NB4 (cell line): ENCODE data around the gene TMC4.

Experiments
- MYC ChIP-seq: IDR thresholded peaks from 2 replicates; pipeline ENCODE4 v1.6.1; 2011; ENCODE audit warnings: low read depth, low read length
- POLR2A ChIP-seq: IDR thresholded peaks from 2 replicates; pipeline ENCODE4 v1.6.1; 2011; ENCODE audit warnings: mild to moderate bottlenecking; ENCODE audit not compliant: insufficient read length; ENCODE audit errors: extremely low read depth
- TF ChIP-seq, protein P1 (sequence below): IDR thresholded peaks from one replicate; pipeline ENCODE4 v1.5.1; 2012; ENCODE audit warnings: low read depth, low read length
- TF ChIP-seq, protein P2 (sequence below): IDR thresholded peaks from 2 replicates; pipeline ENCODE4 v1.6.1; 2011; ENCODE audit warnings: low read depth, low read length

DNA sequence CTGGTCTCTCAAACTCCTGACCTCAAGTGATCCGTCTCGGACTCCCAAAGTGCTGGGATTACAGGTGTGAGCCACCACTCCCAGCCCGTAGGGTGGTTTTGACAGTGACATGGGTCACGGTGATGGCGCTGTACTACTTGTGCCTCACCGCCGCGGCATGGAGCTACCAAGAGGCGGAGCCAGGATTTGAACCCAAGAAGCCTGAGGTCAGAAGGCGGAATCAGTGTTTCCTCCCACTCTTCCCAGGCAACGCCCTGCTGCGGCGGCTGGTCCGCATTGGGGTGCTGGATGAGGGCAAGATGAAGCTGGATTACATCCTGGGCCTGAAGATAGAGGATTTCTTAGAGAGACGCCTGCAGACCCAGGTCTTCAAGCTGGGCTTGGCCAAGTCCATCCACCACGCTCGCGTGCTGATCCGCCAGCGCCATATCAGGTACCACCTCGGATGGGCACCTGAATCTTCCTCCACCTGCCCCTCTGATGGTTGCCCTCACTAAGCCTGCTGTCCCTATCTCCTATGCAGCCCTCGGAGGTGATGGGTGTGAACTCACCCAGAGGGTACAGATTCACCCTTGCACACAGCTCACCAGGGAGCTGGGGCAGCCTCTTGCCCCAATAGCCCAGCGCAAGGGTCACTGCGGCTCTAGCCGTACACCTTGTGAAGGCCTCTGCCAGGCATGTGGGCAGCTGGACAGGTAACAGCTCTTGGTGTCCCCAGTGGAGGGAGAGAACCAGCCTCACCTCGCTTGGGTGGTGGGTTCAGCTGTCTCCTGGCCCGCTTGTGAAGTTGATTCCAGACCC, 33.3 kb upstream of the TMC4 start:
- TF ChIP-seq, protein P1, sequence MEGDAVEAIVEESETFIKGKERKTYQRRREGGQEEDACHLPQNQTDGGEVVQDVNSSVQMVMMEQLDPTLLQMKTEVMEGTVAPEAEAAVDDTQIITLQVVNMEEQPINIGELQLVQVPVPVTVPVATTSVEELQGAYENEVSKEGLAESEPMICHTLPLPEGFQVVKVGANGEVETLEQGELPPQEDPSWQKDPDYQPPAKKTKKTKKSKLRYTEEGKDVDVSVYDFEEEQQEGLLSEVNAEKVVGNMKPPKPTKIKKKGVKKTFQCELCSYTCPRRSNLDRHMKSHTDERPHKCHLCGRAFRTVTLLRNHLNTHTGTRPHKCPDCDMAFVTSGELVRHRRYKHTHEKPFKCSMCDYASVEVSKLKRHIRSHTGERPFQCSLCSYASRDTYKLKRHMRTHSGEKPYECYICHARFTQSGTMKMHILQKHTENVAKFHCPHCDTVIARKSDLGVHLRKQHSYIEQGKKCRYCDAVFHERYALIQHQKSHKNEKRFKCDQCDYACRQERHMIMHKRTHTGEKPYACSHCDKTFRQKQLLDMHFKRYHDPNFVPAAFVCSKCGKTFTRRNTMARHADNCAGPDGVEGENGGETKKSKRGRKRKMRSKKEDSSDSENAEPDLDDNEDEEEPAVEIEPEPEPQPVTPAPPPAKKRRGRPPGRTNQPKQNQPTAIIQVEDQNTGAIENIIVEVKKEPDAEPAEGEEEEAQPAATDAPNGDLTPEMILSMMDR = no peak
- no peak for TF ChIP-seq POLR2A
- no peak for TF ChIP-seq MYC
- TF ChIP-seq, protein P2, sequence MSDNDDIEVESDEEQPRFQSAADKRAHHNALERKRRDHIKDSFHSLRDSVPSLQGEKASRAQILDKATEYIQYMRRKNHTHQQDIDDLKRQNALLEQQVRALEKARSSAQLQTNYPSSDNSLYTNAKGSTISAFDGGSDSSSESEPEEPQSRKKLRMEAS = no peak
